RWPE2 (cell line): ENCODE measurements around the gene THNSL1.

Experiments used
- ATAC-seq: fragments of 200-7000 bp; cut with Tn5 transposase; 3 replicates; pipeline ENCODE4 v1.9.1; 2021; ENCODE audit warnings: low read depth
- DNase-seq: peaks from one replicate; pipeline ENCODE4 v3.0.0-alpha.2; 2020; ENCODE audit warnings: low spot score
- H3K27ac ChIP-seq: fragments of 450-650 bp; 2 replicates; pipeline ENCODE4 v1.5.1; 2017; ENCODE audit warnings: mild to moderate bottlenecking; ENCODE audit not compliant: poor library complexity, severe bottlenecking
- H3K27me3 ChIP-seq: fragments of 250-450 bp; sonication (Bioruptor Pico); 2 replicates; pipeline ENCODE4 v1.5.1; 2021; ENCODE audit warnings: mild to moderate bottlenecking, moderate library complexity; ENCODE audit not compliant: insufficient read depth, poor library complexity, severe bottlenecking
- H3K36me3 ChIP-seq: fragments of 250-450 bp; sonication (Bioruptor Pico); 2 replicates; pipeline ENCODE4 v1.5.1; 2020; ENCODE audit warnings: low read depth, mild to moderate bottlenecking, moderate library complexity
- H3K4me1 ChIP-seq: fragments of 250-450 bp; sonication (Bioruptor Pico); 2 replicates; pipeline ENCODE4 v1.5.1; 2021; ENCODE audit warnings: mild to moderate bottlenecking, moderate library complexity; ENCODE audit not compliant: insufficient read depth, poor library complexity, severe bottlenecking
- H3K4me3 ChIP-seq: fragments of 250-450 bp; sonication (Bioruptor Pico); 2 replicates; pipeline ENCODE4 v1.5.1; 2021; ENCODE audit warnings: mild to moderate bottlenecking, moderate library complexity; ENCODE audit not compliant: severe bottlenecking
- H3K9me3 ChIP-seq: fragments of 250-450 bp; sonication (Bioruptor Pico); 2 replicates; pipeline ENCODE4 v1.5.1; 2021; ENCODE audit warnings: mild to moderate bottlenecking, moderate library complexity; ENCODE audit not compliant: severe bottlenecking
- CTCF ChIP-seq: fragments of 450-650 bp; IDR thresholded peaks from one replicate; pipeline ENCODE4 v1.5.1; 2017; ENCODE audit warnings: mild to moderate bottlenecking, moderate library complexity; ENCODE audit not compliant: poor library complexity, severe bottlenecking

The THNSL1 gene

GRCh38 chr10:25071227-25071626, 54.8 kb downstream of the THNSL1 start:
- peaks cover 14% of the 10 kb centered on the region for H3K4me1 ChIP-seq
- no peaks in the 10 kb centered on the region for H3K27me3 ChIP-seq
- DNase-seq (no peak), ATAC-seq (no peak)
- no peak overlapping the region for H3K27ac ChIP-seq
- no peak for TF ChIP-seq CTCF
- H3K9me3 ChIP-seq: no peaks in the 10 kb centered on the region
- no peak overlapping the region for H3K4me3 ChIP-seq
- H3K36me3 ChIP-seq: no peaks in the 10 kb centered on the region

DNA sequence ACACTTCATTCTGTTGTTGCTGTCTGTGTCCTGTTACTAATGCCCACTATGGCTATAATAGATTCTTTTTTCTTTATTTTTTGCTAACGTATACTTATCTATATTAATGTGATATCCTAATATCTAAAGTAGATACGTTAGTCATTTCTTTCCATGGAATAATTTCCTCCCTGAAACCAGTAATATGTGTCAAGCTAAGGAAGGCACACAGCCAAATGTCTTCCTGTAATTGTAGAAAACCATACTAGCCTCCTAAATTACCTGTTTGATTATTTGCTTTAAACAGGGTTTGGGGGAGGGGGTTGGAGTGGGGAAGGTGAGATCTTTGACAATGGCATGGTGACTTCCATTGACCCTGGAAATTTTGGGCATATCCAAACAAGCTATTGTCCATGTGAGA, 56.4 kb downstream of the THNSL1 start:
- no peaks in the 10 kb centered on the region for H3K9me3 ChIP-seq
- H3K27me3 ChIP-seq: no peaks in the 10 kb centered on the region
- DNase-seq (no peak), ATAC-seq (no peak)
- no peak overlapping the region for H3K4me3 ChIP-seq
- no peaks in the 10 kb centered on the region for H3K36me3 ChIP-seq
- TF ChIP-seq CTCF: no peak
- no peak overlapping the region for H3K27ac ChIP-seq
- peaks cover 11% of the 10 kb centered on the region for H3K4me1 ChIP-seq

DNA sequence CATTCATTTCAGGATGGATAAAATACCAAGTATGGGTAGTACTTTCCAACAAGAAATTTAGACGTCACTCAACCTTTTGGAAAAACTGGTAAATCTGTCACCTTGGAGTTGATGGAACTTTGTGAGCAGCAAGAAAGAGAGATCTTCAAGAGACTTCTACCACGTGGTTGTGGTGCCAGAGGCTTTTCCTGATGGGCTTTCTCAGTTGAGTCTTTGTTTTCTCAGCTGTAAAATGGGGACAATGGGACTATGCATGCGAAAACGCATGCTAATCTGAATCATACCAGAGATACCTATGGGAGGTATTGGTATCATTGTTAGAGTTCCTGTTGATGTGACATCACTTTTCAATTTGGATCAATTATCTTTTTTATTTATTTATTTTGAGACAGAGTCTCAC, 59.4 kb downstream of the THNSL1 start:
- TF ChIP-seq CTCF: no peak
- no peak overlapping the region for H3K4me3 ChIP-seq
- H3K4me1 ChIP-seq: no peaks in the 10 kb centered on the region
- DNase-seq: no peak
- no peaks in the 10 kb centered on the region for H3K9me3 ChIP-seq
- no peaks in the 10 kb centered on the region for H3K27me3 ChIP-seq
- H3K27ac ChIP-seq: no peak overlapping the region
- H3K36me3 ChIP-seq: no peaks in the 10 kb centered on the region
- ATAC-seq: no peak
